Ishikawa (cell line): ENCODE data around the gene DEGS2.

ENCODE experiments used
- CEBPB ChIP-seq: IDR thresholded peaks from 2 replicates; pipeline ENCODE4 v1.6.1; 2012
- CREB1 ChIP-seq: IDR thresholded peaks from 2 replicates; pipeline ENCODE4 v1.6.1; 2012; ENCODE audit warnings: low read depth
- EGR1 ChIP-seq: IDR thresholded peaks from 2 replicates; pipeline ENCODE4 v1.6.1; 2012
- EP300 ChIP-seq: IDR thresholded peaks from 2 replicates; pipeline ENCODE4 v1.6.1; 2012; ENCODE audit warnings: borderline replicate concordance
- FOXM1 ChIP-seq: IDR thresholded peaks from 2 replicates; pipeline ENCODE4 v1.6.1; 2012; ENCODE audit warnings: low read depth, borderline replicate concordance
- MAX ChIP-seq: IDR thresholded peaks from 2 replicates; pipeline ENCODE4 v1.6.1; 2012
- NFIC ChIP-seq: IDR thresholded peaks from 2 replicates; pipeline ENCODE4 v1.6.1; 2012
- RAD21 ChIP-seq: IDR thresholded peaks from 2 replicates; pipeline ENCODE4 v1.6.1; 2012; ENCODE audit warnings: low read depth
- TAF1 ChIP-seq: IDR thresholded peaks from 2 replicates; pipeline ENCODE4 v1.6.1; 2012; ENCODE audit warnings: low read depth, mild to moderate bottlenecking
- TCF12 ChIP-seq: IDR thresholded peaks from 2 replicates; pipeline ENCODE4 v1.6.1; 2012; ENCODE audit warnings: low read depth
- YY1 ChIP-seq: IDR thresholded peaks from 2 replicates; pipeline ENCODE4 v1.6.1; 2012; ENCODE audit warnings: low read depth
- ZBTB7A ChIP-seq: IDR thresholded peaks from 2 replicates; pipeline ENCODE4 v1.6.1; 2012; ENCODE audit warnings: low read depth
- TF ChIP-seq, protein P1 (sequence below): IDR thresholded peaks from 2 replicates; pipeline ENCODE4 v1.6.1; 2012; ENCODE audit warnings: low read depth, mild to moderate bottlenecking
- TF ChIP-seq, protein P2 (sequence below): IDR thresholded peaks from 2 replicates; pipeline ENCODE4 v1.6.1; 2012

DNA sequence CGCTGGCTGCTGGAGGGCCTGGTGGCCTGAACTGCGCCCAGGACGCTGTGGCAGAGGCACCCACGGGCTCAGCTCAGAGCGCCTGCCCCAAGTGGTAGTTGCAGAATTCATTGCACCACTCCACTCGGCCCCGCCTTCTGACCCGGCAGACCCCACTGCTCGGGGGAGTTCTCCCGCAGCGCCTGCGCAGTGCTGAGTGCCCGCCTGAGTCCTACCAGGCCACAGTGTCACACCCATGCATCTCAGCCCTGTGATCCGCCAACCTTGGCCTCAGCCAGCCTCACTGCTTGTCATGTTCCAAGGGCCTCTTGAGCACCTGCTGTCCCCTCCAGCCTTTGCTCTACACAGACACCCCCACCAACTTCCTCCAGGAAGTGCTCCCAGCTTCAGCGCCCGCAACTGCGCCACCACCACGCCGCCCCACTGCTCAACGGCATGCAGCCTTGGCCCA lies 12.2 kb downstream of the DEGS2 start:
- TF ChIP-seq RAD21 (no peak), MAX (no peak), CEBPB (no peak), TAF1 (no peak), ZBTB7A (no peak), EP300 (no peak), CREB1 (no peak), YY1 (no peak), FOXM1 (no peak), EGR1 (no peak), TCF12 (no peak), NFIC (no peak)
- TF ChIP-seq, protein P1, sequence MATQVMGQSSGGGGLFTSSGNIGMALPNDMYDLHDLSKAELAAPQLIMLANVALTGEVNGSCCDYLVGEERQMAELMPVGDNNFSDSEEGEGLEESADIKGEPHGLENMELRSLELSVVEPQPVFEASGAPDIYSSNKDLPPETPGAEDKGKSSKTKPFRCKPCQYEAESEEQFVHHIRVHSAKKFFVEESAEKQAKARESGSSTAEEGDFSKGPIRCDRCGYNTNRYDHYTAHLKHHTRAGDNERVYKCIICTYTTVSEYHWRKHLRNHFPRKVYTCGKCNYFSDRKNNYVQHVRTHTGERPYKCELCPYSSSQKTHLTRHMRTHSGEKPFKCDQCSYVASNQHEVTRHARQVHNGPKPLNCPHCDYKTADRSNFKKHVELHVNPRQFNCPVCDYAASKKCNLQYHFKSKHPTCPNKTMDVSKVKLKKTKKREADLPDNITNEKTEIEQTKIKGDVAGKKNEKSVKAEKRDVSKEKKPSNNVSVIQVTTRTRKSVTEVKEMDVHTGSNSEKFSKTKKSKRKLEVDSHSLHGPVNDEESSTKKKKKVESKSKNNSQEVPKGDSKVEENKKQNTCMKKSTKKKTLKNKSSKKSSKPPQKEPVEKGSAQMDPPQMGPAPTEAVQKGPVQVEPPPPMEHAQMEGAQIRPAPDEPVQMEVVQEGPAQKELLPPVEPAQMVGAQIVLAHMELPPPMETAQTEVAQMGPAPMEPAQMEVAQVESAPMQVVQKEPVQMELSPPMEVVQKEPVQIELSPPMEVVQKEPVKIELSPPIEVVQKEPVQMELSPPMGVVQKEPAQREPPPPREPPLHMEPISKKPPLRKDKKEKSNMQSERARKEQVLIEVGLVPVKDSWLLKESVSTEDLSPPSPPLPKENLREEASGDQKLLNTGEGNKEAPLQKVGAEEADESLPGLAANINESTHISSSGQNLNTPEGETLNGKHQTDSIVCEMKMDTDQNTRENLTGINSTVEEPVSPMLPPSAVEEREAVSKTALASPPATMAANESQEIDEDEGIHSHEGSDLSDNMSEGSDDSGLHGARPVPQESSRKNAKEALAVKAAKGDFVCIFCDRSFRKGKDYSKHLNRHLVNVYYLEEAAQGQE = no peak
- TF ChIP-seq, protein P2, sequence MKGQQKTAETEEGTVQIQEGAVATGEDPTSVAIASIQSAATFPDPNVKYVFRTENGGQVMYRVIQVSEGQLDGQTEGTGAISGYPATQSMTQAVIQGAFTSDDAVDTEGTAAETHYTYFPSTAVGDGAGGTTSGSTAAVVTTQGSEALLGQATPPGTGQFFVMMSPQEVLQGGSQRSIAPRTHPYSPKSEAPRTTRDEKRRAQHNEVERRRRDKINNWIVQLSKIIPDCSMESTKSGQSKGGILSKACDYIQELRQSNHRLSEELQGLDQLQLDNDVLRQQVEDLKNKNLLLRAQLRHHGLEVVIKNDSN = no peak
